ENCODE data around the gene LRP4.

Gene LRP4

GRCh38 chr11:46890665-46891064 is 27.7 kb downstream of the LRP4 start:
- DNase-seq: no peak

GRCh38 chr11:46889689-46890475 is 28.5 kb downstream of the LRP4 start:
- peak; percentile 68 for DNase-seq

GRCh38 chr11:46889251-46889650 is 29.1 kb downstream of the LRP4 start:
- no peak for DNase-seq

- DNase-seq: no peak
These were observed 29.7 kb downstream of the LRP4 start for GRCh38 chr11:46888636-46889035.

GRCh38 chr11:46886211-46886610 is 32.1 kb downstream of the LRP4 start:
- no peak for DNase-seq

- no peak for DNase-seq
These were observed 39.2 kb downstream of the LRP4 start for GRCh38 chr11:46879056-46879585.

- DNase-seq: no peak
These were observed 40.8 kb downstream of the LRP4 start for GRCh38 chr11:46877580-46877979.

- DNase-seq: no peak
These were observed 41.9 kb downstream of the LRP4 start for GRCh38 chr11:46876471-46876870.

- DNase-seq: no peak
These were observed 43.8 kb downstream of the LRP4 start for GRCh38 chr11:46874586-46874985.

- no peak for DNase-seq
These were observed 49.4 kb downstream of the LRP4 start for GRCh38 chr11:46868912-46869311.

GRCh38 chr11:46865340-46865739 is 53.0 kb downstream of the LRP4 start:
- no peak for DNase-seq

GRCh38 chr11:46860218-46860617 is 58.1 kb downstream of the LRP4 start:
- no peak for DNase-seq

- DNase-seq: no peak
These were observed 59.3 kb downstream of the LRP4 start for GRCh38 chr11:46858920-46859546.

- DNase-seq: no peak
These were observed 60.7 kb downstream of the LRP4 start for GRCh38 chr11:46857666-46858065.

- no peak for DNase-seq
These were observed 61.6 kb downstream of the LRP4 start for GRCh38 chr11:46856605-46857343.

GRCh38 chr11:46855863-46856262 is 62.5 kb downstream of the LRP4 start:
- DNase-seq: no peak

GRCh38 chr11:46855167-46855566 is 63.2 kb downstream of the LRP4 start:
- no peak for DNase-seq

GRCh38 chr11:46850829-46851380 is 67.4 kb downstream of the LRP4 start:
- no peak for DNase-seq

- DNase-seq: no peak
These were observed 68.7 kb downstream of the LRP4 start for GRCh38 chr11:46849631-46850030.

GRCh38 chr11:46846510-46846830 is 71.9 kb downstream of the LRP4 start:
- no peak for DNase-seq

GRCh38 chr11:46845740-46846509 is 72.4 kb downstream of the LRP4 start, which contains the start of gene CKAP5:
Gene CKAP5, minus strand, starts transcription at chr11:46846280. Its CDS starts 25,049 bp downstream, at chr11:46821231.
- peak; percentile 79 for DNase-seq

GRCh38 chr11:46845440-46845739 is 73.0 kb downstream of the LRP4 start:
- DNase-seq: no peak

GRCh38 chr11:46840116-46840515 is 78.2 kb downstream of the LRP4 start:
- DNase-seq: no peak
